PFSK-1 (cell line): Measurements from ENCODE around the gene ZNF664.

ENCODE experiments used
- POLR2AphosphoS5 ChIP-seq: IDR thresholded peaks from 2 replicates; pipeline ENCODE4 v1.6.1; 2012; ENCODE audit warnings: low read depth, mild to moderate bottlenecking, control low read depth, low read length, moderate library complexity
- REST ChIP-seq, 2 experiments: IDR thresholded peaks; 2 replicates each; pipeline versions ENCODE4 v1.6.1 to v1.8.0; 2011 to 2012; ENCODE audit warnings: low read depth in 2 of 2, low read length in 2 of 2, control low read depth in 1 of 2, inconsistent platforms in 1 of 2, mild to moderate bottlenecking in 1 of 2, moderate library complexity in 1 of 2; ENCODE audit not compliant: insufficient read depth in 1 of 2
- SIN3A ChIP-seq: IDR thresholded peaks from 2 replicates; pipeline ENCODE4 v1.6.1; 2012; ENCODE audit warnings: mild to moderate bottlenecking, low read length, moderate library complexity, borderline replicate concordance; ENCODE audit not compliant: insufficient read depth
- TAF1 ChIP-seq: IDR thresholded peaks from 2 replicates; pipeline ENCODE4 v1.6.1; 2012; ENCODE audit warnings: low read length, control low read depth, borderline replicate concordance; ENCODE audit not compliant: insufficient read depth

- TF ChIP-seq POLR2AphosphoS5 (no peak), REST (IDR thresholded peaks at IDR 0.05; ENCODE audit: insufficient read depth in 1 of 2, low read depth in 2 of 2, low read length in 2 of 2) (no peak), TAF1 (no peak), SIN3A (no peak)
These were observed 31.3 kb downstream of the ZNF664 start for GRCh38 chr12:124004233-124004875.
